C4-2B (cell line): Measurements from ENCODE around the gene ANKRD55.

Source experiments
- H3K27ac ChIP-seq: fragments of 450-650 bp; 2 replicates; pipeline ENCODE4 v1.5.1; 2017
- ZFX ChIP-seq: fragments of 450-650 bp; IDR thresholded peaks from 2 replicates; pipeline ENCODE4 v1.6.1; 2017
- TF ChIP-seq, protein P1 (sequence below): fragments of 450-650 bp; conservative IDR thresholded peaks from 2 replicates; pipeline ENCODE4 v1.5.1; 2017; ENCODE audit warnings: mild to moderate bottlenecking

The ANKRD55 gene

DNA sequence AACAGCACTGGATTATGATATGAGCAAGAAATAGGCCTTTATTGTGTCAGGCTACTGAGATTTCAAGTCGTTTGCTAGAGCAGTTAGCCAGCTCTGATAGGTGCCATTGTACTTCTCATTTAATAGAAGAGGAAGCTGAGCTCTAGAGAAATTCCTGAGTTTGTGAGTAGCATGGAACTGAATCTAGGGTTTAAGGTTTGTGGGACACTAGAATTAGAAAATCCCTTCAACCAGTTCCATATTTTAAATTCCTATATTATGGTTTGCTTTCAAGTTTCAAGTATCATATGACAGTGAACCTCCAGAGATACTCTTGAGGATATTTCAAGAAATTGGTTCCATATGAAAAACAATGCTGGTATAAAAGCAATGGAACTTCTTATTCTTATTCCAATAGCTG is 87.6 kb downstream of the ANKRD55 start:
- no peak for TF ChIP-seq ZFX
- TF ChIP-seq, protein P1, sequence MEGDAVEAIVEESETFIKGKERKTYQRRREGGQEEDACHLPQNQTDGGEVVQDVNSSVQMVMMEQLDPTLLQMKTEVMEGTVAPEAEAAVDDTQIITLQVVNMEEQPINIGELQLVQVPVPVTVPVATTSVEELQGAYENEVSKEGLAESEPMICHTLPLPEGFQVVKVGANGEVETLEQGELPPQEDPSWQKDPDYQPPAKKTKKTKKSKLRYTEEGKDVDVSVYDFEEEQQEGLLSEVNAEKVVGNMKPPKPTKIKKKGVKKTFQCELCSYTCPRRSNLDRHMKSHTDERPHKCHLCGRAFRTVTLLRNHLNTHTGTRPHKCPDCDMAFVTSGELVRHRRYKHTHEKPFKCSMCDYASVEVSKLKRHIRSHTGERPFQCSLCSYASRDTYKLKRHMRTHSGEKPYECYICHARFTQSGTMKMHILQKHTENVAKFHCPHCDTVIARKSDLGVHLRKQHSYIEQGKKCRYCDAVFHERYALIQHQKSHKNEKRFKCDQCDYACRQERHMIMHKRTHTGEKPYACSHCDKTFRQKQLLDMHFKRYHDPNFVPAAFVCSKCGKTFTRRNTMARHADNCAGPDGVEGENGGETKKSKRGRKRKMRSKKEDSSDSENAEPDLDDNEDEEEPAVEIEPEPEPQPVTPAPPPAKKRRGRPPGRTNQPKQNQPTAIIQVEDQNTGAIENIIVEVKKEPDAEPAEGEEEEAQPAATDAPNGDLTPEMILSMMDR, result no peak
- H3K27ac ChIP-seq, result no peak overlapping the region

GRCh38 chr5:56145106-56145505 is 88.0 kb downstream of the ANKRD55 start:
- TF ChIP-seq, protein P1, result no peak
- no peak for TF ChIP-seq ZFX
- no peak overlapping the region for H3K27ac ChIP-seq

- TF ChIP-seq ZFX, result no peak
- TF ChIP-seq, protein P1, result no peak
- H3K27ac ChIP-seq, result no peak overlapping the region
These were observed 88.9 kb downstream of the ANKRD55 start for GRCh38 chr5:56144211-56144610.

GRCh38 chr5:56143373-56143714 is 89.8 kb downstream of the ANKRD55 start:
- TF ChIP-seq ZFX, result no peak
- H3K27ac ChIP-seq, result no peak overlapping the region

DNA sequence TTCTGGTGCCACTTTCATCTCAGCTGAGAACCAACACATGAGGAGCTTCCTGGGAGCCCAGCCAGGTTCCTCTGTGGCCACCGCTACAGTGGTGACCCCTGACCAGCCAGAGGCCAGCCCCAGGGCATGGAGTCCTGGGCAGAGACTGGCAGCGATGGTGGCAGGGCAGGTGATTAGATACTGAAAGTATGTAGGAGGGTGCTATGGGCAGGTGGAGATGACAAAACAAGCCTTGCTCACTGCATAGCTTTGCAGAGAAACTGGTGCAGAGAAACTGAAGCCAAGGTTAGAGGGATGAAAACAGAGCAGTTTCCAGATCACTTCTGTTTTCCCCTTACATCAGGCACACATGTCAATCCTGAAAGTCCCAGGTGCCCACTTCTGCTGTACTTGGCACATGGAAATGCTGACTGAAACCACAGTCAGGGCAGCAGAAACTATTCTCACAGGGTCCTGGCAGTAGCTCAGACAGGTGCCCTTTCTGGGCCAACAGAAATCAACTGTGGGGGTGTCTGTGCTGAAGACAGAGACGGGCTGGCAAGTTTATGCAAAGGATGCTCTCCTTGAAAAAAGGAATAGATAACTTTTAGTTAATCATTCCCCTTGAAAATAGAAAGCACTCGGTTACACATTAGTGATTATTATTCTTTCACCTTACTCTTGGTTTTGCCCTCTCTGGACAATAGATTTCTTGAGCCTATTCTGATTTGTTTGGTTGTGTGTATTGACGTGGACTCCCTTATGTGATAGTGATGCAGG is 90.3 kb downstream of the ANKRD55 start:
- no peak for TF ChIP-seq ZFX
- TF ChIP-seq, protein P1, result no peak
- no peak overlapping the region for H3K27ac ChIP-seq

DNA sequence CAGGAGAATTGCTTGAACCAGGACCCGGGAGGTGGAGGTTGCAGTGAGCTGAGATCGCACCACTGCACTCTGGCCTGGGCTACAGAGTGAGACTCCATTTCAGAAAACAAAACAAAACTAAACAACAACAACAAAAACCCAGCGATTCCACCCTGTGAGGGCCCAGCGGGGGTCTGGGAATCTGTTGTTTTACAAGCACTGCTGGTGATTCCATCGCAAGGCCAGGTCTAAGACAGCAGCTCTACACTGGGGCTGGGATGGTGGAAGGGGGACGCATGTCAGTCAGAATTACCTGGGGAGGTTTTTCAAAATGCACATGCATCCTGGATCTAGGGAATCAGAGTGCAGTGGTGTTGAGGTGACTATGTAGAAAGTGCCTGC is 90.9 kb downstream of the ANKRD55 start:
- TF ChIP-seq, protein P1, result no peak
- TF ChIP-seq ZFX, result no peak
- H3K27ac ChIP-seq, result no peak overlapping the region

- TF ChIP-seq, protein P1, result no peak
- TF ChIP-seq ZFX, result no peak
These were observed 93.1 kb downstream of the ANKRD55 start for GRCh38 chr5:56140073-56140472.

DNA sequence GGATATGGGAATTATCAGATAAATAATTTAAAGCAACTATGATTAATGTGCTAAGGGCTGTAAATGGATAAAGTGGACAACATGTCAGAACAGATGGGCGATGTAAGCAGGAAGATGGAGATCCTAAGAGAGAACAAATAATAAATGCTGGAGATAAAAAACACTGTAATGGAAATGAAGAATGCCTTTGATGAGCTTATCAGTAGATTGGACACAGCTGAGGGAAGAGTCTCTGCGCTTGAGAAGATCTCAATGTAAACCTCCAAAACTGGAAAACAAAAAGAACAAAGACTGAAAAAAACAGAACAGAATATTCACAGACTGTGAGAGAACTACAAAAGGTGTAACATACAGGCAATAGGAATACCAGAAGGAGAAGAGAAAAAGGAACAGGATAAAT is 102.5 kb downstream of the ANKRD55 start:
- TF ChIP-seq, protein P1, result no peak
- TF ChIP-seq ZFX, result no peak
- H3K27ac ChIP-seq, result no peak overlapping the region

More at GRCh38 chr5:56140073-56140472, 93.1 kb downstream of the ANKRD55 start:
- no peak overlapping the region for H3K27ac ChIP-seq
